GM11168 (cell line): ENCODE measurements around the gene DTYMK.
"Not testable (repeated sequence)": the region's sequence is repeated elsewhere in the genome, so short reads cannot be mapped to it uniquely, and the experiment has no call there.

ENCODE experiments used
- in situ Hi-C: fragments of 300-500 bp; cut with MboI; formaldehyde crosslinking; loops from one replicate; pipeline ENCODE4 v1.12.0; 2022; ENCODE audit warnings: low sequenced_read_pairs; ENCODE audit not compliant: unreplicated experiment

DTYMK gene

GRCh38 chr2:241673189-241673663 lies 13.4 kb downstream of the DTYMK start:
- in situ Hi-C loops = no loop called here

GRCh38 chr2:241672243-241673188 lies 14.1 kb downstream of the DTYMK start:
- in situ Hi-C loops = no loop called here

DNA sequence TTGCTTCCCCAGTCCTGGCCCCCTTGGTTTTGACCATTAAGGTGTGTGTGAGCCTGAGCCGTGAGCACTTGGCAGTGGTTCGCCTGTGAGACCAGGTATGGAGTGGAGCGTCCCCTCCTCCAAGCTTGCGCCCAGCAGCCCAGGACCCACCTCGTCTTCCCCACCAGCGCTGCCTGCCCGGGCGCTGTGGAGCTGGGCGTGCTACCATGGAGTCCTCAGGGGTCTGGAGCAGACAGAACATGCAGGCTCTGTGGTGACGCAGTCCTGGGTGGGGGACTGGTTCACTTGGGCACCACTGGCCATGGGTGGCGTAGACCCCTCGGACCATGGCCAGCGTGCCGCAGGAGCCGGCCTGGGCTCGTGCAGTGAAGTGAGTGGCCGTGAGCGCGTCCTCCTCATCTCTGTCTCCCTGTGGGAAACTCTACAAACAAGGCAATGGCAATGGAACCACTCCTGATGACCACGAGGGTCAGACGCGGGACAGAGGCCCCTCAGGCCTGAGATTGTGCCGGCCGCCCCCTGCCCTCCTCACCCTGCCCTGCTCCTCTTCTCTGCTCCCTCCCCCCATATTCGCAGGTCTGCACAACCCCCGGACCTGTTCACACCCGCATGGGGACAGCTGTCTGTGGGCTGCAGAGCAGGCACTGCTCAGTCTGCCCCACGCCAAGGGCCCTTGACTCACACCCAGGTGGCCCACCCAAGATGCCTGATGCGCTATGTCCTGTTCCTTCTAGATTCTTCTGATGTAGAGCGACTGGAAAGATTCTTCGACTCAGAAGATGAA lies 15.0 kb downstream of the DTYMK start:
- in situ Hi-C loops = no loop called here

DNA sequence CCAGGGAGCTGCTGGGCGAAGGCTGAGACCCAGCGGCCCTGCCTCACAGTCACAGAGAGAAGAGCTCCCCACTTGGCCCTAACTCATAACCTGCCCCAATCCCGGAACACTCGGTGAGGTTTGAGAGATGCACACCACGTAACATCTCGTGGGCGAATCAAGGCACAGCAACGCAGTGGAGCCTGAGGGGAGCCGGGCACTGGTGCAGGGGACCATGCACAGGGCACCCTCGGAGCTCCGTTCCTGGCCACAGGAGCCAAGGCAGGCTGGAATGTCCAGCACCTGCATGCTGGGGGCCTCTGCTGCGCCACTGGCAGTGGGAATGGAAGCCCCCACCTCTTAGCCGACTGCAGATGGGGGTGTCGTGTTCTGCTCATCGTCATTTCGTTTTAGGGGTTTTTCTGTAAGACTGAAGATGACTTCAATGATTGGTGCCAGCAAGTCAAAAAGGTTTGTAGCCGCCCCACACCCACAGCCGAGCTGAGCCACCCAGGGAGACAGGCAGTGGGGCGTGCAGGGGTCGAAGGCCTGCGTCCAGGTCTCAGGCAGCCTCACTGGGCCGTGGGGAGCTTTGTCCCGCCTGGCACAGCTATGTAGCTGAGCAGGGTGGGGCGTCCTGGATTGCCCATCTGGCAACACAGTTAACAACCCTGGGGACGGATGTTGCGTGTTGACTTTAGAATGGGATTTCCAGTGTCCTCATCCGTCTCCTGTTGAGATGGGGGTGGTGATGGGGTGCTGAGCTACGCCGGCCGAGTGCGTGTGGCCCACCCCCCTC lies 16.1 kb downstream of the DTYMK start:
- in situ Hi-C loops = no loop called here

GRCh38 chr2:241668839-241669238 lies 17.8 kb downstream of the DTYMK start:
- in situ Hi-C loops = no loop called here

- in situ Hi-C loops = no loop called here
These were observed 18.3 kb downstream of the DTYMK start for GRCh38 chr2:241668354-241668753.

DNA sequence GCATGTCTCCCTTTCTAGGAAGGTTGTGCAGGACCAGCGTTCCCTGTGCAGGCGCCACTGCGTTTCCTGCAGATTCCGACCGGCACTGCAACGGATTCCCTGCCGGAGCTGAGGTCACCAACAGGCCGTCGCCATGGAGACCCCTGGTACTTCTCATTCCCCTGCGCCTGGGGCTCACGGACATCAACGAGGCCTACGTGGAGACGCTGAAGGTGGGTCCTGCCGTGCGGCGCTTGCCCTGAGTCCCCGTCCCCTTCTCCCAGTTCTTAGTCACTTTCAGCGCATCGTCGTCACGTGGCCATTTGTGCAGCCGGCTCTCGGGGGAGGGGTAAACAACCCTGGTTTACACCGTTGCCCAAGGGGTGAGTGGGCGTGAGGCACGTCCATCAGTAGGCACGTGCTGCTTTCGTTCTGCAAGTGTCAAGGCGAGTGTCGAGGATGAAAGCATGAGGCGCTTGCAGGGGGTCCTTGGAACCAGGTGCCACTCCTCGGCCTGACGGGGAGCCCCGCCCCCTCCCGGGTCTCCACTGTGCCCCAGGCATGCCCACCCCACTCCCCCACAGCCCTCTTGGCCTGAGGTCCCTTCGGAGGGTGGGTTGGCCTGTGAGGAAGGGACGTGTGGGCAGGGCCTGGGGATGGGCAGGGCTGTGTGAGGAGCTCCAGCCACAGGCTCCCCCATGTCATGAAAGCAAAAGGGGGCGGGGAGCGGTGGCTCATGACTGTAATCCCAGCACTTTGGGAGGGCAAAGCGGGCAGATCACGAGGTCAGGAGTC lies 19.8 kb downstream of the DTYMK start:
- in situ Hi-C loops = no loop called here

GRCh38 chr2:241665731-241666440 lies 20.7 kb downstream of the DTYMK start:
- in situ Hi-C loops = no loop called here

GRCh38 chr2:241662731-241663130 lies 23.9 kb downstream of the DTYMK start:
- in situ Hi-C loops = not testable (repeated sequence)

DNA sequence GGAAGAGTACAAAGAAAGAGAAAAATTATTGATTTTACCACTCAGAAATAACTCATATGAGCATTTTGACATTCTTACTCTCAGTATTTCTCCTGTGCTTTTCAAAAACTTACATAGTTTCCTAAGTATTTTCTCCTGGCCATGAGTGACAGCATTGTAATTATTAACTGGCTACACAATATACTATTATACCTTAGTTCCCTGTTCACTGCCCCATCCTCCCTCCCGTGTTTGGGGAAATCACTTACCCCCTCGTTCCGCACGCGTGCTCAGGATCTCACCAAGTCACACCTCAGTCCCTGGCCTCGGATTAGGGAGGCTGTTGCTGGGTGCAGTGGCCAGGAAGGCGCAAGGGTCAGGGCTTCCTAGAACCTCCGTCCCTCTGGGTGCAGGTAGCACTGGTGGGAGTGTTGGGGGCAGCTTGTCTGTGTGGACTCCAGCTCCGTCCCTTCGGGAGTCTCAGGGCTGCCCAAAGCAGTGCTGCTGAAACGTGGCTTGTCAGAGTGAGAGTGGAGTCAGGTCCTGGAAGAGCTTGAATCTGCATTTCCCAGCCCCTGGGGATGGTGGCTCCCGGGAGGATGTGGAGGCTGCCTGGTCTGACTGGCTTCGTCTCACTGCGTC lies 25.9 kb downstream of the DTYMK start:
- in situ Hi-C loops = no loop called here

DNA sequence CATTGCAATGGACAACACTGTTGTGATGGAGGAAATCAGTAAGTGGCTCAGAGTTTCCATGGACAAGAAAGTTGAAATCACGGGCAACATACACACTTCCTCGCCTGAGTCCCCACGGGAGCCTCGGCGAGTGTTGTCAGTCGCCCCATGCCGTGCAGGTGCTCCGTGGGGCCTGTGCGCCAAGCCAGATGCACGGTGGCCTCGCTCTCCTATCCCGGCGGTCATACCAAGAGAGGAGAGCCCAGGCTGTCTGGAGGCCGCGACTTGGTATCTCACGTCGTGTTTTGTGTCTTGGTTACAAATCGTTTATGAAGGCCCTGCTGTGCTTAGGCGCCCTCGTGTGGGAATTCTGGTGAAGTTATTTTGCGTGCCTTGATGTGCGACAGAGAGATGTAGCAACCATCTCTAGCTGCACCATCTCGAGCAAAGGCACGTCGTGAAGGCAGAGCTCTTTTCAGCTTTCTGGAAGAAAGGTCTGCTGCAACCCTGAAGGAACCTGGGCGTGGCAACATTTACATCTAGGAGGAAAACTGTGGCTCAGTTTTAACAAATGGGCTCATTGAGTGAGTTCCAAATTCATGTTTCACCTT lies 27.4 kb downstream of the DTYMK start:
- in situ Hi-C loops = no loop called here

- in situ Hi-C loops = no loop called here
These were observed 28.3 kb downstream of the DTYMK start for GRCh38 chr2:241658296-241658695.

DNA sequence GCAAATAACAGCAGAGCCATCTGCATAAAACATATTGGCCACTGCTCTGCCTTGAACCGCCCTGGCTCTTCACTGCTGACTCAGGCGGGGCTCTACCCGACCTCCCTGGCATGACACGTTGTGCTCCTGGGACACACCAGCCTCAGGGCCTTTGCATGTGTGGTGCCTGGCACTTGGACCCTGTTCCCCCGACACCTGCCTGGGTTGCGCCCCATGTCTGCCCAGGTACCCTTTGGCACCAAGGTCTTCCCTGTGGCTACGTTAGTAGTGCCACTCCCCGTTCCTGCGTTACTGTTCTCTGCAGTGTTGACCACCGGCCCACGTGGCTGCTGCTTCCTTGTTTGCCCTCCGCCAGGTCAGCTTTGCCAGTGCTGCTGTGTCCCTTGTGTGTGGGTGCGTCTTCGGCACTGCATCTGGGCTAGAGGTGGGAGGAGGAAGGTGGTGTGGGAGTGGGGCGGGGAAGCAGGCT lies 28.8 kb downstream of the DTYMK start:
- in situ Hi-C loops = no loop called here

- in situ Hi-C loops = no loop called here
These were observed 30.3 kb downstream of the DTYMK start for GRCh38 chr2:241656190-241656741.

GRCh38 chr2:241655516-241656189 lies 31.0 kb downstream of the DTYMK start:
- in situ Hi-C loops = no loop called here

GRCh38 chr2:241654551-241654950 lies 32.1 kb downstream of the DTYMK start:
- in situ Hi-C loops = no loop called here

GRCh38 chr2:241653210-241653750 lies 33.3 kb downstream of the DTYMK start:
- in situ Hi-C loops = no loop called here
